SK-N-SH (cell line): ENCODE results near the gene DNAJC4.

Source experiments
- JUND ChIP-seq: IDR thresholded peaks from 2 replicates; pipeline ENCODE4 v1.4.0; 2012
- POLR2AphosphoS5 ChIP-seq: IDR thresholded peaks from 2 replicates; pipeline ENCODE4 v1.6.1; 2012; ENCODE audit warnings: low read depth, low read length
- TF ChIP-seq, protein P1 (sequence below): fragments of 200-600 bp; sonication (generic); IDR thresholded peaks from 2 replicates; pipeline ENCODE4 v1.6.1; 2017; ENCODE audit warnings: antibody characterized with exemption, mild to moderate bottlenecking, moderate library complexity

DNA sequence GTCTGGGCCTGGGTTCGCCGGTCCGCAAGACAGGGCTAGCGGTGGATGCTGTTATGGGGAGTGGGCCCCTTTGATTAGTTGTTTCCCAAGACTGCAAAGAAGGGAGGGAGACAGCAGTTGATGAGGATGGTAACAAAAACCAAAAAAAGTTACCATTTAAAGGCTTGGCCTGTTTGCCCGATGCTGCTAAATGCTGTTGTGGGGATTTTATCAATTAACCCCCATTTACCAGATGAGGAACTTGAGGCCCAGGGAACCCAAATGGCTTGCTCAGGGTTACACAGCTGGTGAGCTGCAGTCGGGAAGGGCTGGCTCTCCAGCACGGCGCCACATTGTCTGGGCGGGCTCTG, 7.7 kb upstream of the DNAJC4 start:
- TF ChIP-seq POLR2AphosphoS5 (no peak), JUND (no peak)
- TF ChIP-seq, protein P1, sequence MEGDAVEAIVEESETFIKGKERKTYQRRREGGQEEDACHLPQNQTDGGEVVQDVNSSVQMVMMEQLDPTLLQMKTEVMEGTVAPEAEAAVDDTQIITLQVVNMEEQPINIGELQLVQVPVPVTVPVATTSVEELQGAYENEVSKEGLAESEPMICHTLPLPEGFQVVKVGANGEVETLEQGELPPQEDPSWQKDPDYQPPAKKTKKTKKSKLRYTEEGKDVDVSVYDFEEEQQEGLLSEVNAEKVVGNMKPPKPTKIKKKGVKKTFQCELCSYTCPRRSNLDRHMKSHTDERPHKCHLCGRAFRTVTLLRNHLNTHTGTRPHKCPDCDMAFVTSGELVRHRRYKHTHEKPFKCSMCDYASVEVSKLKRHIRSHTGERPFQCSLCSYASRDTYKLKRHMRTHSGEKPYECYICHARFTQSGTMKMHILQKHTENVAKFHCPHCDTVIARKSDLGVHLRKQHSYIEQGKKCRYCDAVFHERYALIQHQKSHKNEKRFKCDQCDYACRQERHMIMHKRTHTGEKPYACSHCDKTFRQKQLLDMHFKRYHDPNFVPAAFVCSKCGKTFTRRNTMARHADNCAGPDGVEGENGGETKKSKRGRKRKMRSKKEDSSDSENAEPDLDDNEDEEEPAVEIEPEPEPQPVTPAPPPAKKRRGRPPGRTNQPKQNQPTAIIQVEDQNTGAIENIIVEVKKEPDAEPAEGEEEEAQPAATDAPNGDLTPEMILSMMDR, result no peak
